Measurements from ENCODE around the gene TARS2. TPM values are rescaled to one million over a fixed set of nuclear protein-coding genes. Genes with fewer than 3 reads are reported as not detected.

Gene TARS2
- polyA plus RNA-seq, 3 donors = 12.0 to 14.7 (median 14.6) TPM

DNA sequence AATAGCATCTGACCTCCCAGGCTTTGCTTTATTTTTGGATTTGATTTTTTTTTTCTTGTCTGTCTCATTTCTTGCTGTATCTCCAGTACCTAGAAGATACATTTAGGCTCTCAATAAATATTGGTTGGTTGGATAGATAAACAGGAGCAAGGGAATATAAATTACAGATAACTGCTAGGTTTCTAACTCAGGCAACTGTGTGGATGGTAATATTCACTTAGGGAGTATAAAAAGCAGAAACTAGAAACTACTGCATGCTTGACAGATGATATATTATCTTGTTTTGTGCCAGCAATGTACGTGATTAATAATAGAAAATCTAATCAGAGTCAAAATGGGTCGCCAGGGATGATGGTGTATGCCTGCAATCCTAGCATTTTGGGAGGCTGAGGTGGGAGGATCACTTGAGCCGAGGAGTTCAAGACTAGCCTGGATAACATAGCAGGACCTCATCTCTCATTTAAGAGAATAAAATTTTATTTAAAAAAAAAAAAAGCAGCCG, 31.0 kb upstream of the TARS2 start:
- H3K36me3 Mint-ChIP-seq = peaks cover 55 to 89% of the 10 kb centered on the region in 2 donors
- intact Hi-C loops (cut with micrococcal nuclease) = no loop called here

GRCh38 chr1:150464422-150464826, 22.8 kb upstream of the TARS2 start:
- Histone ChIP-seq H4K20me1 (ENCODE audit: insufficient read depth, low read length) (no peaks in the 10 kb centered on the region), H2AFZ (ENCODE audit: insufficient read depth, low read depth, low read length, poor library complexity, severe bottlenecking) (no peak overlapping the region), H3K9me3 (replicated peaks in 1 of 2; ENCODE audit: control insufficient read depth in 1 of 2, insufficient read depth in 1 of 2, low read length in 2 of 2) (no peaks in the 10 kb centered on the region), H3K9ac (ENCODE audit: insufficient read depth, low read length, poor library complexity, severe bottlenecking) (no peak overlapping the region), H3K79me2 (ENCODE audit: insufficient read depth, low read length) (no peaks in the 10 kb centered on the region), H3K27me3 (ENCODE audit: control insufficient read depth in 2 of 2, insufficient read depth in 2 of 2, low read length in 2 of 2) (no peaks in the 10 kb centered on the region), H3K36me3 (replicated peaks in 1 of 2; ENCODE audit: control insufficient read depth in 1 of 2, insufficient read depth in 2 of 2, low read length in 2 of 2) (peaks cover 47 to 70% of the 10 kb centered on the region in 2 donors), H3K4me3 (replicated peaks in 1 of 3; ENCODE audit: low read depth in 2 of 3, low read length in 3 of 3) (no peak overlapping the region), H3K4me2 (replicated peaks; ENCODE audit: extremely low read depth, low read length, poor library complexity, severe bottlenecking) (no peak overlapping the region), H3K27ac (ENCODE audit: low read depth in 1 of 2, low read length in 2 of 2) (no peak overlapping the region), H3K4me1 (ENCODE audit: control insufficient read depth in 1 of 2, insufficient read depth in 2 of 2, low read length in 2 of 2) (no peaks in the 10 kb centered on the region)
- DNase-seq = peak; percentile 36 to 53 (median 43)
- H3K4me1 Mint-ChIP-seq = peaks cover 1% of the 10 kb centered on the region
- H3K9me3 Mint-ChIP-seq = no peaks in the 10 kb centered on the region
- peaks cover 0 to 2% (median 2%) of the 10 kb centered on the region in 3 donors for H3K27me3 Mint-ChIP-seq (ENCODE audit: low read depth in 3 of 3)
- H3K4me3 Mint-ChIP-seq = no peak overlapping the region
- H3K36me3 Mint-ChIP-seq = peaks cover 41 to 75% of the 10 kb centered on the region in 2 donors
- intact Hi-C loops (cut with micrococcal nuclease) = no loop called here
- peak overlapping the region in 3 of 7 donors; percentile 6 to 80 (median 46) for H3K27ac Mint-ChIP-seq
- TF ChIP-seq, protein P1, sequence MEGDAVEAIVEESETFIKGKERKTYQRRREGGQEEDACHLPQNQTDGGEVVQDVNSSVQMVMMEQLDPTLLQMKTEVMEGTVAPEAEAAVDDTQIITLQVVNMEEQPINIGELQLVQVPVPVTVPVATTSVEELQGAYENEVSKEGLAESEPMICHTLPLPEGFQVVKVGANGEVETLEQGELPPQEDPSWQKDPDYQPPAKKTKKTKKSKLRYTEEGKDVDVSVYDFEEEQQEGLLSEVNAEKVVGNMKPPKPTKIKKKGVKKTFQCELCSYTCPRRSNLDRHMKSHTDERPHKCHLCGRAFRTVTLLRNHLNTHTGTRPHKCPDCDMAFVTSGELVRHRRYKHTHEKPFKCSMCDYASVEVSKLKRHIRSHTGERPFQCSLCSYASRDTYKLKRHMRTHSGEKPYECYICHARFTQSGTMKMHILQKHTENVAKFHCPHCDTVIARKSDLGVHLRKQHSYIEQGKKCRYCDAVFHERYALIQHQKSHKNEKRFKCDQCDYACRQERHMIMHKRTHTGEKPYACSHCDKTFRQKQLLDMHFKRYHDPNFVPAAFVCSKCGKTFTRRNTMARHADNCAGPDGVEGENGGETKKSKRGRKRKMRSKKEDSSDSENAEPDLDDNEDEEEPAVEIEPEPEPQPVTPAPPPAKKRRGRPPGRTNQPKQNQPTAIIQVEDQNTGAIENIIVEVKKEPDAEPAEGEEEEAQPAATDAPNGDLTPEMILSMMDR (IDR thresholded peaks at IDR 0.05) = peak; percentile 87
- WGBS (ENCODE audit: insufficient coverage) = 38% methylated on average over 2 of the region's 4 CpGs

More for the DNA sequence above, 31.0 kb upstream of the TARS2 start:
- H3K27ac ChIP-seq (ENCODE audit: low read depth in 1 of 2, low read length in 2 of 2) = no peak overlapping the region
- 100% methylated on average over 2 of the region's 4 CpGs for WGBS (ENCODE audit: insufficient coverage)
- TF ChIP-seq, protein P1 (IDR thresholded peaks at IDR 0.05) = no peak
- H4K20me1 ChIP-seq (ENCODE audit: insufficient read depth, low read length) = peaks cover 7% of the 10 kb centered on the region
- no peaks in the 10 kb centered on the region for H3K79me2 ChIP-seq (ENCODE audit: insufficient read depth, low read length)
- Mint-ChIP-seq H3K27ac (no peak overlapping the region), H3K9me3 (no peaks in the 10 kb centered on the region), H3K4me1 (no peaks in the 10 kb centered on the region), H3K27me3 (ENCODE audit: low read depth in 3 of 3) (no peaks in the 10 kb centered on the region), H3K4me3 (no peak overlapping the region)
- peaks cover 37 to 82% of the 10 kb centered on the region in 2 donors for H3K36me3 ChIP-seq (replicated peaks in 1 of 2; ENCODE audit: control insufficient read depth in 1 of 2, insufficient read depth in 2 of 2, low read length in 2 of 2)
- no peak overlapping the region for H3K4me2 ChIP-seq (replicated peaks; ENCODE audit: extremely low read depth, low read length, poor library complexity, severe bottlenecking)
- no peaks in the 10 kb centered on the region for H3K4me1 ChIP-seq (ENCODE audit: control insufficient read depth in 1 of 2, insufficient read depth in 2 of 2, low read length in 2 of 2)
- no peak overlapping the region for H3K9ac ChIP-seq (ENCODE audit: insufficient read depth, low read length, poor library complexity, severe bottlenecking)
- H3K9me3 ChIP-seq (replicated peaks in 1 of 2; ENCODE audit: control insufficient read depth in 1 of 2, insufficient read depth in 1 of 2, low read length in 2 of 2) = no peaks in the 10 kb centered on the region
- no peak for DNase-seq
- no peak overlapping the region for H2AFZ ChIP-seq (ENCODE audit: insufficient read depth, low read depth, low read length, poor library complexity, severe bottlenecking)
- H3K4me3 ChIP-seq (replicated peaks in 1 of 3; ENCODE audit: low read depth in 2 of 3, low read length in 3 of 3) = no peak overlapping the region
- no peaks in the 10 kb centered on the region for H3K27me3 ChIP-seq (ENCODE audit: control insufficient read depth in 2 of 2, insufficient read depth in 2 of 2, low read length in 2 of 2)

All from CD14-positive monocyte (primary cell).